Activated CD4-positive, alpha-beta T cell treated with anti-CD3 and anti-CD28 coated beads, Interleukin-2, amount 50 U/mL, for 48 hours (primary cell): Measurements from ENCODE around the gene SIT1.
"Not testable (repeated sequence)": the region's sequence is repeated elsewhere in the genome, so short reads cannot be mapped to it uniquely, and the experiment has no call there.

Experiments
- DNase-seq, 2 experiments: peaks; one replicate each; pipeline ENCODE4 v3.0.0-alpha.2; 2020

SIT1 gene

GRCh38 chr9:35635730-35636129 is 15.0 kb downstream of the SIT1 start:
- DNase-seq: no peak

- no peak for DNase-seq
These were observed 21.1 kb downstream of the SIT1 start for GRCh38 chr9:35629597-35629996.

GRCh38 chr9:35628389-35628991 is 22.2 kb downstream of the SIT1 start:
- DNase-seq: no peak

- DNase-seq: no peak
These were observed 23.2 kb downstream of the SIT1 start for GRCh38 chr9:35627575-35627974.

GRCh38 chr9:35619800-35620158 is 31.0 kb downstream of the SIT1 start:
- DNase-seq: peak in 1 of 2 experiments; percentile 36

- peak; percentile 38 to 54 for DNase-seq
These were observed 31.6 kb downstream of the SIT1 start for GRCh38 chr9:35618854-35619799.

GRCh38 chr9:35618325-35618727 is 32.4 kb downstream of the SIT1 start, which contains the start of gene CD72:
CD72 (minus strand) TSS chr9:35618413; CDS start chr9:35618303, 110 bp downstream.
- DNase-seq: no peak

GRCh38 chr9:35617548-35617947 is 33.2 kb downstream of the SIT1 start:
- DNase-seq: no peak

- peak; percentile 71 to 77 for DNase-seq
These were observed 33.9 kb downstream of the SIT1 start for GRCh38 chr9:35616681-35617459.

GRCh38 chr9:35615981-35616680 is 34.6 kb downstream of the SIT1 start:
- DNase-seq: no peak

- no peak for DNase-seq
These were observed 37.9 kb downstream of the SIT1 start for GRCh38 chr9:35612843-35613242.

- DNase-seq: not testable (repeated sequence)
These were observed 38.7 kb downstream of the SIT1 start for GRCh38 chr9:35612066-35612465.

- peak; percentile 58 to 66 for DNase-seq
These were observed 39.4 kb downstream of the SIT1 start for GRCh38 chr9:35611230-35611797.

- DNase-seq: no peak
These were observed 40.9 kb downstream of the SIT1 start for GRCh38 chr9:35609820-35610163.

GRCh38 chr9:35609001-35609819 is 41.5 kb downstream of the SIT1 start:
- DNase-seq: no peak

GRCh38 chr9:35608221-35608620 is 42.5 kb downstream of the SIT1 start:
- no peak for DNase-seq

- DNase-seq: no peak
These were observed 44.0 kb downstream of the SIT1 start for GRCh38 chr9:35606726-35607125.

- DNase-seq: no peak
These were observed 44.6 kb downstream of the SIT1 start for GRCh38 chr9:35606138-35606504.

GRCh38 chr9:35605351-35606137 is 45.2 kb downstream of the SIT1 start:
- DNase-seq: peak; percentile 30 to 46

- DNase-seq: peak; percentile 86 to 89
These were observed 46.0 kb downstream of the SIT1 start, which contains the start of gene TESK1 for GRCh38 chr9:35604578-35605350. TESK1 (plus strand) TSS chr9:35605262; CDS start chr9:35605620, 358 bp downstream.
